NOMO-1 (cell line): ENCODE data around the gene UBL5.
A peak's percentile ranks its signal among the peaks of the same experiment; 100 is the strongest.
"Not testable (repeated sequence)": the region's sequence is repeated elsewhere in the genome, so short reads cannot be mapped to it uniquely, and the experiment has no call there.

Experiments
- DNase-seq, 2 experiments: peaks; one replicate each; lab custom pipeline; 2025; ENCODE audit not compliant: unreplicated experiment in 2 of 2; lab: John Stamatoyannopoulos, UW

The UBL5 gene

GRCh38 chr19:9808855-9809824, 18.6 kb upstream of the UBL5 start:
- DNase-seq = no peak

GRCh38 chr19:9811139-9811538, 16.6 kb upstream of the UBL5 start:
- no peak for DNase-seq

- DNase-seq = no peak
Measured at GRCh38 chr19:9818175-9818733, 9.5 kb upstream of the UBL5 start.

- DNase-seq = peak; percentile 99 to 100
Measured at GRCh38 chr19:9818734-9819595, 8.8 kb upstream of the UBL5 start, which contains the start of gene FBXL12. Gene FBXL12 (minus strand): TSS chr19:9819079. CDS start chr19:9818813, 266 bp downstream.

GRCh38 chr19:9819596-9819909, 8.2 kb upstream of the UBL5 start:
- no peak for DNase-seq

- DNase-seq = not testable (repeated sequence)
Measured at GRCh38 chr19:9820034-9820433, 7.7 kb upstream of the UBL5 start.

GRCh38 chr19:9823816-9824215, 3.9 kb upstream of the UBL5 start:
- no peak for DNase-seq

- DNase-seq = no peak
Measured at GRCh38 chr19:9828551-9829063, 889 bp downstream of the UBL5 start.

GRCh38 chr19:9834307-9834725, 6.6 kb downstream of the UBL5 start:
- DNase-seq = no peak

- peak; percentile 98 to 99 for DNase-seq
Measured at GRCh38 chr19:9834726-9835506, 7.2 kb downstream of the UBL5 start, which contains the start of gene PIN1. Gene PIN1 (plus strand): TSS chr19:9835318. CDS start chr19:9835345, 27 bp downstream.

GRCh38 chr19:9835507-9835949, 7.8 kb downstream of the UBL5 start:
- no peak for DNase-seq

DNA sequence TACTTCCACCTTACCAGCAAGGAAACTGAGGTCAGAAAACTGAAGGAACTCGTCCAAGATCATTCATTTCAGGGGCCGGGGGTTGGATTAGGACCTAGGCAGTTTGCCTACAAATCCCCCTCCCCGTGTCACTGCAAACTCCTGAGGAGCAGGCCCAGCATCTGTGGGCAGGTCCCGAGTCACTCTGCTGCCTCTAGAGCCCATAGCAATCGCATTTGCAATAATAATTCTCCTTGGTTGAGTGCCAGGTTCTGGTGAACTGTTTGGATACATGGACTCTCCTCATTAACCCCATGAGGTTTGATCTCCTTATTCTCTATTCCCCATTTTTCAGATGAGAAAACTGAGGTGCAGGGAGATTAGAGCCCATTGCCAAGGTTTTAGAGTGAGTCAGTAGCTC, 8.3 kb downstream of the UBL5 start:
- DNase-seq = no peak

- no peak for DNase-seq
Measured at GRCh38 chr19:9838324-9838723, 10.6 kb downstream of the UBL5 start.

DNA sequence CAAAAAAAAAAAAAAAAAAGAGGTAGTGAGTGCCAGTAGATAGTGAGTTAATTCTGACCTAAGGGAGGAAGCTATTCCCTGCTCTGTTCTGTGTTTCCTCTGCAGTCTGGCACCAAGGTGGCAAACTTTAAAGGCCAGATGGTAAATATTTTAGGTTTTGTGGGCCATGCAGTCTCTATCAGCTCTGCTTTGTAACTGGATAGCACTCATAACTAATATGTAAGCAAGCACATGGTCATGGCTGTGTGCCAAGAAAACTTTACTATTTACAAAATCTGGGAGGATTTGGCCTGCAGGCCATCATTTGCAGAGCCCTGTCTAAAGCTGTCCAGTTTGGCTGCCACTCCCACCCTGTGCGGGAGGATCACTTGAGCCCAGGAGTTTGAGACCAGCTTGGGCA, 11.7 kb downstream of the UBL5 start:
- no peak for DNase-seq

DNA sequence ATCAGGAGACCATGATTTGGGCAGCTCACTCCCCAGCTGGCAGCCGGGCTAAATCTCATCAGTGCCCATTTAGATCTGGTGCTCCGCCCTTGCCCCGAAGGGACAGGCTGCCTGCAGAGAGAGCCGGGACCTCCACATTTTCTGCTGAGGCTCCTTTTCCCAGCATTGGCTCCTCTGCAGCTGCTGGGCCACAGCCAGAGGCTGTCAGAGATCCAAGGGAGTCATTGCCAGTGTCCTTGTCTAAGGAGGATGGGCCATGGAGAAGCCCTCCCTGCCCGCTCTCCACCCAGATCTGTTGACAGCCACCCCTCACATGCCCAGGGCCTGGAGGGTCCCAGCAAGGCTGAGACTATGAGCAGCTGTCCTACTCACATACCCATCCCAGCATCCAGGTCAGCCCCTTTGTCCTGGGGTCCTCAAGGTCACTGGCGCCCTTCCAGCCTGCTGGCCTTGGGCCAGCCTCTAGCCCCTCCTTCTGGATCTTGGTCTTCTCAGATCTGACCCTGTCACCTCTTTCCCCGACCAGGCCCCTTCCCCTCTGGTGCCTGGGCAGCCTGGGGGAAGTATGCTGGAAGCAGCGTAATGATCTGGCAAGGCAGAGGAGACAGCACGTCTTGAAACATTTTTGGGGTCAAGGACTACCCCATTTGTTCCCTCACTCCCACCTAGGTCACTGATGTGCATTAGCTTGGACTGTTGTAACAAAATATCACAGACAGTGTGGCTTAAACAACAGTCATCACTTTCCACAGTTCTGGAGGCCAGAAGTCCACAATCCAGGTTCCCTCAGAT, 15.3 kb downstream of the UBL5 start:
- no peak for DNase-seq

DNA sequence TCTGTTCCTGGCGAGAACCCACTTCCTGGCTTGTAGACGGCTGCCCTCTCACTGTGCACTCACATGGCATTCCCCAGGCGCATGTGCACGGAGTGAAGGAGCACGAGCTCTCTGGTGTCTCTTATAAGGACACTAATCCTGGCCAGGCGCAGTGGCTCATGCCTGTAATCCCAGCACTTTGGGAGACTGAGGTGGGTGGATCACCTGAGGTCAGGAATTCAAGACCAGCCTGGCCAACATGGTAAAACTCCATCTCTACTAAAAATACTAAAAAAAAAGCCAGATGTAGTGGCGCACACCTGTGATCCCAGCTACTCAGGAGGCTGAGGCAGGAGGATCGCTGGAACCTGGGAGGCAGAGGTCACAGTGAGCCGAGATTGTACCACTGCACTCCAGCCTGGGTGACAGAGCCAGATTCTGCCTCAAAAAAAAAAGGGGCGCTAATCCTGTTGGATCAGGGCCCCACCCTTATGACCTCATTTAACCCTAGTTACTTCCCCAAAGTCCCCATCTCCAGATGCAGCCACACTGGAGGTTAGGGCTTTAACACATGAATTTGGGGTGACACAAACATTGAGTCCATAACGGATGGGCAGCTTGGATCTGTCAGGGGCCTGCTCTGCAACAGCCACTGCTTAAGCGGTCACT, 16.0 kb downstream of the UBL5 start:
- DNase-seq = not testable (repeated sequence)

- no peak for DNase-seq
Measured at GRCh38 chr19:9847087-9847671, 19.5 kb downstream of the UBL5 start.

DNA sequence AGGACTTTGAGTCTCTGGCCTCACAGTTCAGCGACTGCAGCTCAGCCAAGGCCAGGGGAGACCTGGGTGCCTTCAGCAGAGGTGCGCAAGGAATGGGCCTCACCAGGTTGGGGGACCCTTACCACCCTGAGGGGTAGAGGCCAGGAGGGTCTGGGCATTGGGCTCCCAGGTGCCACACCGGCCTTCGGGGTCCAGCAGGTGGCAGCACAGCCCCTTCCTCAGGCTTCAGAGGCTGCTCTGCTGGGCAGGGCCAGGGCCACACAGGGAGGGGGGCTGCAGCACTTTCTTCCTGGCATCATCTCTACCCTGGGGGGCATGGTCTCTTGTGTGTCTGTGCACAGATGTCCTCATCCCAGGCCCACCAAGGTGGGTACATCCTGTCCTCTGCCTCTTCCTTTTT, 20.3 kb downstream of the UBL5 start:
- no peak for DNase-seq
